Gastrocnemius medialis (tissue), 4 donors: ENCODE measurements around the gene GTPBP8.

Experiments
- POLR2A ChIP-seq, 2 donors: fragments of 450-650 bp; IDR thresholded peaks; one replicate each; pipeline ENCODE4 v1.6.1; 2017; ENCODE audit warnings: antibody characterized with exemption in 2 of 2, mild to moderate bottlenecking in 2 of 2, moderate library complexity in 2 of 2
- TF ChIP-seq, protein P1 (sequence below), 5 experiments: fragments of 450-650 bp in 3 of 5; fragments of 200-600 bp in 2 of 5; sonication (generic) in 2 of 5; IDR thresholded peaks in 4 of 5; conservative IDR thresholded peaks in 1 of 5; 1 replicate in 4 of 5; 2 replicates in 1 of 5; pipeline ENCODE4 v1.5.1; 2016 to 2019; ENCODE audit warnings: antibody characterized with exemption in 5 of 5, mild to moderate bottlenecking in 3 of 5, moderate library complexity in 3 of 5

DNA sequence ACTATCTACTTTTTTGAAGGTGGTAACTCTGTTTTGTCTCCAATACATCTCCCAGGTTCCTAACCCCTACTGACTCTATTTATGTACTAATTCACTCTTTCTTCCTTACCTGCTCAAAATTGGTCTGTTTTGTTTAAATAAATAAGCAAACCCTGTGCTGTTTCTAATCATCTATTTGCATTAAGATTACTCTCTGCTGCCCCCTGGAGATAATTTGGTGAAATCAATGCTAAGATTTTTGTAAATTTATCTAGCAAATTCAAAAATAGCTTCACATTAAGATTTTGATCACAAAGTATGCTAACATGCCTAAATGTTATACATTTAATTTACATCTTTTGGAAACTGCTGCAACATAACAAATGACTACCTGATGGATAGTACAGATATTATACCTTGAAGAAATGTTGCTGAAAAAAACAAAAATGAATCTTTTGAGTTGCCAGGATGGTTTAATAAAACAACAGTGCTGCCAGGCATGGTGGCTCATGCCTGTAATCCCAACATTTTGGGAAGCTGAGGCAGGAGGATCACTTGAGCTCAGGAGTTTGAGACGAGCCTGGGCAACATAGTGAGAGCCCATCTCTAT lies 11.4 kb upstream of the GTPBP8 start:
- TF ChIP-seq POLR2A (IDR thresholded peaks at IDR 0.05), result no peak
- TF ChIP-seq, protein P1, sequence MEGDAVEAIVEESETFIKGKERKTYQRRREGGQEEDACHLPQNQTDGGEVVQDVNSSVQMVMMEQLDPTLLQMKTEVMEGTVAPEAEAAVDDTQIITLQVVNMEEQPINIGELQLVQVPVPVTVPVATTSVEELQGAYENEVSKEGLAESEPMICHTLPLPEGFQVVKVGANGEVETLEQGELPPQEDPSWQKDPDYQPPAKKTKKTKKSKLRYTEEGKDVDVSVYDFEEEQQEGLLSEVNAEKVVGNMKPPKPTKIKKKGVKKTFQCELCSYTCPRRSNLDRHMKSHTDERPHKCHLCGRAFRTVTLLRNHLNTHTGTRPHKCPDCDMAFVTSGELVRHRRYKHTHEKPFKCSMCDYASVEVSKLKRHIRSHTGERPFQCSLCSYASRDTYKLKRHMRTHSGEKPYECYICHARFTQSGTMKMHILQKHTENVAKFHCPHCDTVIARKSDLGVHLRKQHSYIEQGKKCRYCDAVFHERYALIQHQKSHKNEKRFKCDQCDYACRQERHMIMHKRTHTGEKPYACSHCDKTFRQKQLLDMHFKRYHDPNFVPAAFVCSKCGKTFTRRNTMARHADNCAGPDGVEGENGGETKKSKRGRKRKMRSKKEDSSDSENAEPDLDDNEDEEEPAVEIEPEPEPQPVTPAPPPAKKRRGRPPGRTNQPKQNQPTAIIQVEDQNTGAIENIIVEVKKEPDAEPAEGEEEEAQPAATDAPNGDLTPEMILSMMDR (IDR thresholded peaks at IDR 0.05 in 4 of 5, conservative IDR thresholded peaks at IDR 0.05 in 1 of 5), result peak; percentile 46 to 80 (median 57)
